ENCODE data around the gene TENT4B.
"Not testable (repeated sequence)": the region's sequence is repeated elsewhere in the genome, so short reads cannot be mapped to it uniquely, and the experiment has no call there.

The TENT4B gene

DNA sequence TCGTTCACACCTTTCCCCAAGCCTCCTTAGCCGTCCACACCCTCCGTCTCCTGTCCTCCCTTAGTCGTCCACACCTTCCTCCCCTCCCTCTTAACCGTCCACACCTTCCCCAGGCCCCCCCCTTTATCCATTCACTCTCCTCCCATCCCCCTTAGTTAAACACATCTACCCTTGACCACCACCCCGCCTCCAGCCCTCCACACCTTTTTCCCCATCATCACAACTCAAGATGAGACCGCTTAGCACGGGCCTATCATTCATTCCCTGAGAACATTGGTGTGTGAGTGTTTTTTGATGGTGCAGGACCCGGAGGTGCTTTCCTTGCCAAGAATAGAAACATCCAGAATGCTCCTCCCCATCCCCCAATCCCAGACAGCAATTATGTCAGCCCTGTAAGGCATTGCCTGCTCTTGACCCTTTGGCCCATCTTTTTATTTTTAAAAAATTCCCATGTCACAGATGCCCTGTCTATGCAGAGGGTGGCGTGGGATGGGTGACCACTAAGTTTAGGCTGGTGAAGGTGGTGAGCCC lies 1.4 kb downstream of the TENT4B start:
- DNase-seq (ENCODE audit: low read depth), result no peak

DNA sequence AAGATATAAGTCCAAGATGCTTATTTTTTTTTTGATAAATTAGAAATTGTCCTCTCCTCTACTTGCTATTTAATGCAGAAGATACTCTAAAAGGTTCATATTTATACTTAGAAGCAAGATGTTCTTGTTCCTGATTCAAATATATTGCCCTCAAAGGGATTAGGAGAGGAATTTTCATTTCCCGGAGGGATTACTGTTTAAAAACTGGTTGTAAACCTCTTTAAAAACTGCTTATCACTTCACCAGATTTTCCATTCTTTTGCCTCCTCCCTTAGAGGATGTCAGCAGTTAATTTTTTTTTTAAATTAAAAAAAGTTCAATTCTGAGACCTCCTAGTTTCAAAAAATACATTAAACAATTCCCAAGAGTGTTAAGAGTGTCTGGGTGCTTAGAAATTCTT lies 2.8 kb downstream of the TENT4B start:
- DNase-seq (ENCODE audit: low read depth), result no peak

DNA sequence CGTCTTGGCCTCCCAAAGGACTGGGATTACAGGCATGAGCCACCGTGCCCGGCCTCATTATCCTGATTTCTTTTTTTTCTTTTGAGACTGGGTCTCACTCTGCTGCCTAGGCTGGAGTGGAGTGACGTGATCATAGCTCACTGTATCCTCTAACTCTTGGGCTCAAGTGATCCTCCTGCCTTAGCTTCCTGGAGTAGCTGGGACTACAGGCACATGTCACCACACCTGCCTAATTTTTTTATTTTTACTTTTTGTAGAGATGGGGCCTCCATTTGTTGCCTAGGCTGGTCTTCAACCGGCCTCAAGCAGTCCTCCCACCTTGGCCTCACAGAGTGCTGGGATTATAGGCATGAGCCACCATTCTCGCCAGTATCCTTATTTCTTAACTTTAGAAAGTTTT lies 3.5 kb downstream of the TENT4B start:
- DNase-seq (ENCODE audit: low read depth), result no peak

DNA sequence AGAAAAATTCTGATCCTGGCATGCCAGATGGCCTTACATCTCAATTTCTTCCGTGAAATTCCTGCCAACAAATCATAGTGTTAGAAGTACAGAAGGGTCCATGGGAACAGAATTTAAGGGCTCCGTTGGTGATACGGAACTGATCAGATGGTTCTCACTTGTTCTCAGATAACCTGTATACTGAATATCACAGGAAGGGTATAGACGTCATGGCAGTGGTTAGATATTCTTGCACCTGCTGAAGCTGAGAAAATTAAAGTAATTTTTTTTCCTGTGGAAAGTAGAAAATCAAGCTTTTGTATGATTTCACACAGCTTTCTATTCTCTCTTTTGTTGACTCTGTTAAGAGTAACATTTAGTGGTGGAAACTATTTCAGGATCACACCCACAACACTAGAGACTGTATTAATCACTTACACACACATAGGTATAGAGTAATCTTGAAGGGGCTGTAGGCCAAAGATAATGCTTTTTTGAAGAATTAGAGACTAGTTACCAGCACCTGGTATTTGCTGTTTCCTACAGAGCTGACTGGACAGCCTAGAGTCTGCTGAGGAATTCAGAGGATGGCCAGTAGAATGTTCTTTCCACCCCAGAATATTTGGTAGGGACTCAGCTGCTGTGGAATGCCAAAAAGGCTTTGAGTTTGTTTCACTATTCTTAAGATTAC lies 7.5 kb downstream of the TENT4B start:
- DNase-seq (ENCODE audit: low read depth), result no peak

DNA sequence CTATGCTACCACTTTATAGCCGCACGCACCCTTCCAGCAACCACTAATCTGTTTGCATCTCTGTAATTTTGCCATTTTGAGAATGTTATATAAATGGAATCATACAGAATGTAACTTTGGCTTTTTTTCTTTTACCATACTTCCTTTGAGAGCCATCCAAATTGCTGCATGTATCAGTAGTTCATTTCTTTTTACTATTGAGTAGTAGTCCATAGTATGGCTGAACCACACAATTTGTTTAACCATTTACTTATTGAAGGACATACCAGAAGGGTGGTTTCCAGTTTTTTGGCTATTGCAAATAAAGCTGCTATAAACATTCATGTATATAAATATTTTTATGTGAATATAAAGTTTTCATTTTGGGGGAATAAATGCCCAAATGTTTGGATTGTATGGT lies 8.8 kb downstream of the TENT4B start:
- no peak for DNase-seq (ENCODE audit: low read depth)

DNA sequence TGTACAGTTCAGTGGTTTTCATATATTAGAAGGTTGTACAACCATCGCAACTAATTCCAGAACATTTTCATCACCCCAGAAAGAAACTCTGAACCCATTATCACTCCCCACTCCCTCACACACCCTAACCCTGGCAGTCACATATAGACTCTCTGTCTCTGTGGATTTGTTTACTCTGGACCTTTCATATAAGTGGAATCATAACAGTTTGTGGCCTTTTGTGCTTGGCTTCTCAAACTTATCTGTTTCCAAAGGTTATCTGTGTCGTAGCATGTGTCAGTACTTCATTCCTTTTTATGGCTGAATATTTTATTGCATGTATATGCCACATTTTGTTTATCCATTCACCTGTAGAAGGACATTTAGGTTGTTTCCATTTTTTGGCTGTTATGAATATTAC lies 12.4 kb downstream of the TENT4B start:
- DNase-seq (ENCODE audit: low read depth), result no peak

DNA sequence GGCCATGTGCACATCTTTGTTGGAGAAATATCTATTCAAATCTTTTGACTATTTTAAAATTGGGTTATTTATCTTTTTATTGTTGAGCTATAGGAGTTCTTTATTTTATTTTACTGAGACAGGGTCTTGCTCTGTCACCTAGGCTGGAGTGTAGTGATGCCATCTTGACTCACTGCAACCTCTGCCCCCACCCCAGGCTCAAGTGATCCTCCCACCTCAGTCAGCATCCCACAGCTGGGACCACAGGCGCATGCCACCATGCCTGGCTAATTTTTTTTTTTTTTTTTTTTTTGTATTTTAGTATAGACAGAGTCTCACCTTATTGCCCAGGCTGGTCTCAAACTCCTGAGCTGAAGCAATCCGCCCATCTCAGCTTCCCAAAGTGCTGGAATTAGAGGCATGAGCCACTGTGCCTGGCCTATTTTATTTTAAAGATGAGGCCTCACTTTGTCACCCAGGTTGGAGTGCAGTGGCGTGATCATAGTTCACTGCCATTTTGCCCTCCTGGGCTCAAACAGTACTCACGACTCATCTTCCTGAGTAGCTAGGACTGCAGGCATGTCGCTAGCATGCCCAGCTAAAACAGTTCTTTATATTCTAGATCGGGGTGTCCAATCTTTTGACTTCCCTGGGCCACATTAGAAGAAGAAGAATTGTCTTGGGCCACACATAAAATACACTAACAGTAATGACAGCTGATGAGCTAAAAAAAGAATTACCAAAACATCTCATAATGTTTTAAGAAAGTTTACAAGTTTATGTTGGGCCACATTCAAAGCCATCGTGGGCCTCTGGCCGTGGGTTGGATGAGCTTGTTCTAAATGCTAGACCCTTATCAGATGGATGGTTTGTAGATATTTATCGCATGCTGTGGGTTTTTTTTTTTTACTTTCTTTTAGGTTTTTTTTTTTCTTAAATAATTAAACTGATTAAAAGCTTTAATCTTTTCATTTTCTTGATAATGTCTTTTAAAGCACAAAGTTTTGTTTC lies 13.7 kb downstream of the TENT4B start:
- DNase-seq (ENCODE audit: low read depth), result no peak

DNA sequence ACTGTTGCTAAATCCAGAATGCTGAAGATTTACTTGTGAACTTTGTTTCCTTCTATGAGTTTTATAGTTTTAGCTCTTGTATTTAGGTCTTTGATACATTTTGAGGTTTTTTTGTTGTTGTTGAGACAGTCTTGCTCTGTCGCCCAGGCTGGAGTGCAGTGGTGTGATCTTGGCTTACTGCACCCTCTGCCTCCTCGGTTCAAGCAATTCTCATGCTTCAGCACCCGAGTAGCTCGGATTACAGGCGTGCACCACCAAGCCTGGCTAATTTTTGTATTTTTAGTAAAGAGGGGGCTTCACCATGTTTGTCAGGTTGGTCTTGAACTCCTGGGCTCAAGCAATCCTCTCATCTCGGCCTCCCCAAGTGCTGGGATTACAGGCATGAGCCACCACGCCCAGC lies 14.4 kb downstream of the TENT4B start:
- DNase-seq (ENCODE audit: low read depth), result no peak

DNA sequence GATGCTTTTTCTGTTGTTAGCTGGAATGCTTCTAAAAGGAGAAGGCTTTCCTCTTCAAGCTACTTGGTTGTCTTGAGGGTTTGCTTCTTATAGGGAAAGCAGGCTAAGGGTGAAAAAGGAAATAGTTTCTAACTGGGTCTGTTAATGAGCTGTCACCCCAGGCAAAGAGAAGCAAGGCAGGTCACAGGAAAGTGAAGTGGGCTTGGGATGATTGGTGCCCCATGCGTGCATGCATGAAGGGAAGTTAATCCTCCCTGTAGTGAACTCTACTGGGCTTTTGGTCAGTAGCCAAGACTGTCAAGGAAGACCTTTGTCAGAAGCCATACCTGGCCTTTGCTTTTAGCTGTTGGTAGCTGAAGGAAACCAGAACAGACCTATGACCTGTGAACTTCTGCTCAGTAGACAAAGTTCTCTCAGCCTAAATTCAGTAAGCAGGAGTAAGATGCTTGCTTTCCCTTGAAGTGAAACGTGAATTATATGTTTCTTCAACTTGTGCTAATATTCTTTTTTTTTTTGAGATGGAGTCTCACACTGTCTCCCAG lies 16.5 kb downstream of the TENT4B start:
- no peak for DNase-seq (ENCODE audit: low read depth)

DNA sequence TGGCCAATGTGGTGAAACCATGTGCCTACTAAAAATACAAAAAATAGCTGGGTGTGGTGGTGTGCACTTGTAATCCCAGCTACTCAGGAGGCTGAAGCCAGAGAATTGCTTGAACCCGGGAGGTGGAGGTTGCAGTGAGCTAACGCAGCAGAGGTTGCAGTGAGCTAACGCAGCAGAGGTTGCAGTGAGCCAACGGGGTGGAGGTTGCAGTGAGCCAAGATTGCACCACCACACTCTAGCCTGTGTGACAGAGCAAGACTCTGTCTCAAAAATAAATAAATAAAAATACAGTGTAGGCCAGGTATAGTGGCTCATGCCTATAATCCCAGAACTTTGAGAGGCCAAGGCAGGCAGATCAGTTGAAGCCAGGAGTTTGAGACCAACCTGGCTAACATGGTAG lies 18.7 kb downstream of the TENT4B start:
- not testable (repeated sequence) for DNase-seq (ENCODE audit: low read depth)

DNA sequence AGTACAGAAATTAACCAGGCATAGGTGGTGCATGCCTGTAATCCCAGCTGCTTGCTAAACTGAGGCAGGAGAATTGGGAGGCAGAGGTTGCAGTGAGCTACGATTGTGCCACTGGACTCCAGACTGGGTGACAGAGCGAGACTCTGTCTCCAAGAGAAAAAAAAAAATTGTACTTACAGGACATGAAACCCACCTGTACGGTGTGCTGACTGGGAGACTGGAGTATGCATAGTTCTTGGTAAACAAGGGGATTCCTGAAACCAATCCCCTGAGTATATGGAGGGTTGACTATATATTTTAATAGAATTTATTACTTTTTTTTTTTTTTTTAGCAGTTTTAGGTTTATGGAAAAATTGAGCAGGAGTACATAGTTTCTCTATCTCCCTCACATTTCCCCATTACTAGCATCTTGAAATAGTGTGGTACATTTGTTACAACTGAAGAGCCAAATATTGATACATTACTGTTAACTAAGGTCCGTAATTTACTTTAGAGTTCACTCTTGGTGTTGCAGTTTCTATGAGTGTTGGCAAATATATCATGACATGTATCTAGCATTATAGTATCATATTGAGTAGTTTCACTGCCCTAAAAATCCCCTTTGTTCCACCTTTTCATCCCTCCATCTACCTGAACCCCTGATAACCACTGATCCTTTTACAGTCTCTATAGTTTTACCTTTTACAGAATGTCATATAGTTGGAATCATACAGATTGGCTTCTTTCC lies 19.3 kb downstream of the TENT4B start:
- DNase-seq (ENCODE audit: low read depth), result no peak

DNA sequence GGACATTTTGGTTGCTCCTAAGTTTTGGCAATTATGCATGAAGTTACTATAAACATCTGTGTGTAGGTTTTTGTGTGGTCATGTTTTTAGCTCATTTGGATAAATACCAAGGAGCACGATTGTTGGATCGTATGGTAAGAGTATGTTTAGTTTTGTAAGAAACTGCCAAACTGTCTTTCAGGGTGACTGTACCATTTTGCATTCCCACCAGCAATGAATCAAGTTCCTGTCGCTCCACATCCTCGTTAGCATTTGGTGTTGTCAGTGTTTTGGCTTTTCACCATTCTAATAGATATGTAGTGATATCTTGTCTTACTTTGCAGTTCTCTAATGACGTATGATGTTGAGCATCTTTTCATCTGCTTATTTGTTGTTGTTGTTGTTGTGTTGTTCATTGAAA lies 20.2 kb downstream of the TENT4B start:
- no peak for DNase-seq (ENCODE audit: low read depth)

DNA sequence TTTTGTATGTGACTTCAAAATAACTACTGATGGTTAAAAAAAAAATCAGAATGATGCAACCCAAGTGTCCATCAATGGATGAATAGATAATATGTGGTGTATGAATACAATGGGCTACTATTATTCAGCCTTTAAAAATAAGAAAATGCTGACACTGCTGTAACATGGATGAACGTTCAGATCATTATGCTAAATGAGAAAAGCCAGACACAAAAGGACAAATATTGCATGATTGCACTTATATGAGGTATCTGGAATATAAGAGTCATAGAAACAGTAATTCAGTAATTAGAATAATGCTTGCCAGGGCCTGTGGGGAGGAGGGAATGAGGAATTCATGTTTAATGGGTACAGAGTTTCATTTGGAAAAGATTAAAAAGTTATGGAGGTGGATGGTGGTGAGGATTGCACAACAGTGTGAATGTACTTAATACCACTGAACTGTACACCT lies 25.4 kb downstream of the TENT4B start:
- DNase-seq (ENCODE audit: low read depth), result no peak

DNA sequence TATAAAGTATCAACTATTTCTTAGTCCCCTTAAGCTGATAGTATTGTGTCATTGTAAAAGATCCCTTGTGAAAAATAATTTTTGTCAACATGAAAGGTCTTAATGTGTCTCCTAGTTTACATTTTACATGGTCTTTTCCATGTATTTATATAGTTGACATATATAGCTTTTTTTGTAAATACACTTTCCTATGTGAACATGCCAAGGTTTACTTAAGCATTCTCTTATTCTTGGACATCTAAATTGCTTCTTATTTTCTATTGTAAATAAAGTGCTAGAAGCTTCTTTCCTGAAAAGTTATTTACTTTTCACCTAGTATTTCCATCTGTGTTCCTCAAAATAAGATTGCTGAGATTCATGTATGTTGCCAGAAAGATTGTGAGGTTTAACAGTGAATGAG lies 29.3 kb downstream of the TENT4B start:
- DNase-seq (ENCODE audit: low read depth), result no peak

DNA sequence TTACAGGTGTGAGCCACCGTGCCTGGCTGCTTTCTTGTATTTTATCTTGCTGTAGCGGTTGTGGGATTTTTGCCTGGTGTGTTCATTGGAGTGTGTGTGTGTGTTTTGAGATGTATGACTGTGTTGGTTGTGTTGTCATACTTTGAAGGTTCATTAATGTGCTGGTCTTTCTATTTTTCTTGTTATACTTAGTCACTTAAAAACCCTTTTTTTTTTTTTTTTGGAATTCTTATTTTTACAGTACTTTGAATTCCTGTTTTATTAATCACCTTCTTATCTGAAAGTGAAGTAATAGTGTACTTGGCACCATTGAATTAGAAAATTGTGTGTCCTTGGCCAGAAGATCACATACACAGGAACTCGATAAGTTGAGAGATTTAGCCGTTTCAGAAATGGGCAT lies 30.2 kb downstream of the TENT4B start:
- no peak for DNase-seq (ENCODE audit: low read depth)

DNA sequence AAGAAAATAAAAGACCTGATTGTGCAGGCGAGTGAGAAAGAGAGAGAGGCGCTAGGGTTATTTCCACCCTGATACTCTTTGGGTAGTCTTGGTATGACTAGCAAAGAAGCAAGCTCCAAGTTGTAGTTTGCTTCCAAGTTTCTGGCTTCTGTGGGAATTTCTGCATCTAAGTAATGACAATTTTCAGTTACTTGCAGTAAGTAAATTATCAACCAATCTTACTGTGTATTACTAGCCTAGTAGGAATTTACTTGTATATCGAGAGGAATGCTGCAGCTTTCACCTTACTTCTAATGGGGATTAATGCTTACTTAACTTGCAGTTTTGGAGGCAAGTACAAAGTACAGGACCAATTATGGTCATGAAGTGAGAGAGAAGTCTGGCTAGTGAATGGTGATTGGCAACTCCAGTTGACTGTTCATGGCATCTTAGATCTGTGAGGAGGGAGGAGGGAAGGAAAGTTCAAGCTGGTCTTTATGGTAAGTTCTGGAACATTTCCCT lies 31.9 kb downstream of the TENT4B start:
- DNase-seq (ENCODE audit: low read depth), result no peak

DNA sequence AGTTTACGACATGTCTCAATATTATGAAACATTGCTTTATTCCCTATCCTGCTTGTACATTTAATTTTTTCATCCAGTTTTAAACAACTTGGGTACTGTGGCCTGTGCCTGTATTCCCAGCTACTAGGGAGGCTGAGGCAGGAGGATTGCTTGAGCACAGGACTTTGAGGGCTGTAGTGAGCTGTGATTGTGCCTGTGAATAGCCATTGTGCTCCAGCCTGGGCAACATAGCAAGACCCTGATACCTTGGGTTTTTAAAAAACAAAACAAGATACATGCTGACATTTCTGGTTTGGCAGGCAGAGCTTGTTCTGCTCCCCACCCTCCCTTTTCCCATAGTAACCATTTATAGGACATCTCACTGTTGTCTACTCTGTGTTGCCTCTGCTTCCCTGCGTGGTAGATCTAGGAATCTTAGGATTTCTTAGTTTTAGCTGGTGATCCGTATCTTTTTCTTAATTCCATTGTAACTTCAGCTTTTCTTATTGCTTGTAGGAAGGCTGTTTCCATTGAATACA lies 35.6 kb downstream of the TENT4B start:
- no peak for DNase-seq (ENCODE audit: low read depth)

DNA sequence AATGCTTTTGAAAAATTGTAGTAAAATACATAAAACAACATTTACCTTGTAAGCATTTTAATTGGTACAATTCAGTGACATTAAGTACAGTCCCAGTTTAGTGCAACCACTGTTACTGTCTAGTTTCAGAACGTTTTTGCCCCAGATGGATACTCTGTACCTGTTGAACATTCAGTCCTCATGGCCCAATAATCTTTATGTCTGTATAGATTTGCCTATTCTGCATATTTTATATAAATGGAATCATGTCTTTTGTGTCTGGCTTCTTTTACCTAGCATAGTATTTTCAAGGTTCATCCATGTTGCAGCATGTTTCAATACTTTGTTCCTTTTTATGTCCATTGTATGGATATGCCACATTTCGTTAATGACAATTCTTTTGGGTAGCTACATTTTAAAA lies 37.2 kb downstream of the TENT4B start:
- DNase-seq (ENCODE audit: low read depth), result no peak

DNA sequence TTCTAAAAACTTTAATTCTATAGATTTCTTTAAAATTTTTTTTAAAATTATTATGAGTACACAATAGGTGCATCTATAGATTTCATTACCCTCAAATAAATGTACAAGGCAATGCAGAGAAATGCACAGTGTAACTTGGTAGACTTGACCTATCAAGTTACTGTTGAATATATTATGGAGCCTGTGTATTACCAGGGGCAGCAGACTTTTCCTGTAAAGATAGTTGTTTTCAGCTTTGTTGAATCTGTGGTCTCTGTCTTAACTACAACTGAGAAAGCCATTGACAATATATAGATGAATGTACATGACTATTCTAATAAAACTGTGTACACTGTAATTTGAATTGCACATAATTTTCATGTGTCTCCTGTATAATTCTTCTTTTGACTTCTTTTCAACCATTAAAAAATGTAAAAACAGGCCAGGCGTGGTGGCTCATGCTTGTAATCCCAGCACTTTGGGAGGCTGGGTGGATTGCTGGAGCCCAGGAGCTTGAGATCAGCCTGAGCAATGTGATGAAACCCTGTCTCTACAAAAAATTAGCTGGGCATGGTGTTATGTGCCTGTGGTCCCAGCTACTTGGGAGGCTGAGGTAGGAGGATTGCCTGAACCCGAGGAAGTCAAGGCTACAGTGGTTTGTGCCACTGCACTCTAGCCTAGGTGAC lies 39.4 kb downstream of the TENT4B start:
- no peak for DNase-seq (ENCODE audit: low read depth)

DNA sequence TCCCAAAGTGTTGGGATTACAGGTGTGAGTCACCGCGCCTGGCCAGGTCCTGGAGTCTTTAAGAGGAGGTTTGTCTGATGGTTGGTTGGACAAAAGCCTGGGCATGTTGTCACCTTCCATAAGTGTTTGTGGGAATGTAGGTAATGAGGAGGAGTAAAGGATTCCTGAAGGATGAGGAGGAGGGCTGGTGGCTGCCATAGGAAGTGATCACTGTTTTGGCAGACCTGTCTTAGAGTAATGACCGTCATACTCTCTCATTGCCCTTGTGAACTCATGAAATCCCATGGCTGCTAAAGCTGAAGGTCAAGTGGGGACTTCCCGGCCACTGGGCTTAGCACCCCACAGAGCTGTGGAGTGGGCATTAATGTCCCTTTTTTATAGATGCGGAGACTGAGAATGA lies 40.5 kb downstream of the TENT4B start:
- DNase-seq (ENCODE audit: low read depth), result no peak

DNA sequence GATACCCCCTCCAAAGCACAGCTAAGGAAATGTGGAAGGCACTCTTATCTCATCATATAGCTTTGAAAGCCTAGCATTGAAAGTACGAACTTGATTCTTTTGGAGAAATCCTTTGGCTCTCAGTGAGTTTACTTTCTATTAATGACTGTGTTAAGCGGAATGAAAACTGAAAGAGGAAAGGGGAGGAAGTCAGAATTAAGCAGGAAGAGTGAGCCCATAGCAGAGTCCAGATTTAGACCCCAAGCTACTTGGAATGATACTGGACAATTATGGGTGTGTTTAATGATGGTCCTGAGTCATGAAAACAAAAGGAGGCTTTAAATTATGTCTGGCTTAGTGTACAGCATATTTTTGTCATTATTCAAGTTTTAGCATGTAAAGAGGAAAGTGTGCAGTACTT lies 42.2 kb downstream of the TENT4B start:
- no peak for DNase-seq (ENCODE audit: low read depth)

Data from stimulated activated CD8-positive, alpha-beta memory T cell treated with anti-CD3 and anti-CD28 coated beads, Interleukin-15, amount 100 ng/mL, for 24 hours (primary cell).